ENCODE data around the gene RCAN3.

DNA sequence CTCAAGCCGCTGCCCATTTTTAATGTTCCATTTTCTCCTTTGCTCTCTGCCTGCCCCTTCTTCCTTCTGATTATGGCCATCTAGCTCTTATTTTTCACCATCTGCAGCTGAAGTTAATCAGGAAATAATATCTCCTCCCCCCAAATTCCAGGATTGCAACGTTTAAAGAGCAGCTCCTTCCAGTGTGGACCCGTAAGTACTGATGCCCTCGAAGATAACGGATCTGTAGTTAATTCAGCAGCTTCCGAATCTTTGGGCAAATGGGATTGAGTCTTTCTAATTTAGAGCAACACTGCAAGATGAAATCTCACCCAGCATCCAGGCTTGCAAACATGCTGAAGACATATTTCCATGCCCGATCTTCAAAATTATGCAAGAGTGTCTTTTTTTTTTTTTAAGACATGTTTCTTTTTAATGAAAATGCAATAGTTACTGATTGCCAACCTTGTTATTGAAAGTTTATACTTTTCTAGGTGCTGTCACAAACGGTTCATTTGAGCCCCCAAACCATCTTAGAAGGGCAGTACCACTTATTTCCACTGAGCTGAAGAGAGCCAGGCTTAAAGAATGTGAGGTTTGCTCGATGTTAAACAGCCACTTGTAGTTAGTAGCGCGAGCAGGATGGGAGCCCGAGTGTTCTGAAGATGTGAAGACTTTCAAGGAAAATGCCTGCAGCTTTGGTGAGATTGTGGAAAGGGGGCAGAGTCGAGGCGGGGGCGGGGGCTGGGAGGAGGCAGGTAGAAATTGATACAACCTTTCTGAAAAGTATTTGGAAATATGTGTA is 10.9 kb upstream of the RCAN3 start:
- TF ChIP-seq, protein P1, sequence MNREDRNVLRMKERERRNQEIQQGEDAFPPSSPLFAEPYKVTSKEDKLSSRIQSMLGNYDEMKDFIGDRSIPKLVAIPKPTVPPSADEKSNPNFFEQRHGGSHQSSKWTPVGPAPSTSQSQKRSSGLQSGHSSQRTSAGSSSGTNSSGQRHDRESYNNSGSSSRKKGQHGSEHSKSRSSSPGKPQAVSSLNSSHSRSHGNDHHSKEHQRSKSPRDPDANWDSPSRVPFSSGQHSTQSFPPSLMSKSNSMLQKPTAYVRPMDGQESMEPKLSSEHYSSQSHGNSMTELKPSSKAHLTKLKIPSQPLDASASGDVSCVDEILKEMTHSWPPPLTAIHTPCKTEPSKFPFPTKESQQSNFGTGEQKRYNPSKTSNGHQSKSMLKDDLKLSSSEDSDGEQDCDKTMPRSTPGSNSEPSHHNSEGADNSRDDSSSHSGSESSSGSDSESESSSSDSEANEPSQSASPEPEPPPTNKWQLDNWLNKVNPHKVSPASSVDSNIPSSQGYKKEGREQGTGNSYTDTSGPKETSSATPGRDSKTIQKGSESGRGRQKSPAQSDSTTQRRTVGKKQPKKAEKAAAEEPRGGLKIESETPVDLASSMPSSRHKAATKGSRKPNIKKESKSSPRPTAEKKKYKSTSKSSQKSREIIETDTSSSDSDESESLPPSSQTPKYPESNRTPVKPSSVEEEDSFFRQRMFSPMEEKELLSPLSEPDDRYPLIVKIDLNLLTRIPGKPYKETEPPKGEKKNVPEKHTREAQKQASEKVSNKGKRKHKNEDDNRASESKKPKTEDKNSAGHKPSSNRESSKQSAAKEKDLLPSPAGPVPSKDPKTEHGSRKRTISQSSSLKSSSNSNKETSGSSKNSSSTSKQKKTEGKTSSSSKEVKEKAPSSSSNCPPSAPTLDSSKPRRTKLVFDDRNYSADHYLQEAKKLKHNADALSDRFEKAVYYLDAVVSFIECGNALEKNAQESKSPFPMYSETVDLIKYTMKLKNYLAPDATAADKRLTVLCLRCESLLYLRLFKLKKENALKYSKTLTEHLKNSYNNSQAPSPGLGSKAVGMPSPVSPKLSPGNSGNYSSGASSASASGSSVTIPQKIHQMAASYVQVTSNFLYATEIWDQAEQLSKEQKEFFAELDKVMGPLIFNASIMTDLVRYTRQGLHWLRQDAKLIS (CRISPR knock-in tag; IDR thresholded peaks at IDR 0.05): no peak
- TF ChIP-seq SETDB1 (CRISPR knock-in tag; IDR thresholded peaks at IDR 0.05; ENCODE audit: borderline replicate concordance) (no peak), NFE2L2 (IDR thresholded peaks at IDR 0.05; ENCODE audit: low read length) (no peak), ZNF274 (CRISPR knock-in tag; IDR thresholded peaks at IDR 0.05) (no peak), CBFB (CRISPR knock-in tag; IDR thresholded peaks at IDR 0.05) (no peak), ZNF747 (CRISPR knock-in tag; IDR thresholded peaks at IDR 0.05; ENCODE audit: borderline replicate concordance) (no peak), FOXK2 (IDR thresholded peaks at IDR 0.05) (no peak), CEBPB (IDR thresholded peaks at IDR 0.05; ENCODE audit: borderline replicate concordance, low read depth, low read length) (no peak), XRCC5 (optimal IDR thresholded peaks at IDR 0.05; ENCODE audit: low read length) (no peak), ZNF501 (CRISPR knock-in tag; IDR thresholded peaks at IDR 0.05) (no peak), TAF1 (CRISPR knock-in tag; IDR thresholded peaks at IDR 0.05) (no peak)
- TF ChIP-seq, protein P2, sequence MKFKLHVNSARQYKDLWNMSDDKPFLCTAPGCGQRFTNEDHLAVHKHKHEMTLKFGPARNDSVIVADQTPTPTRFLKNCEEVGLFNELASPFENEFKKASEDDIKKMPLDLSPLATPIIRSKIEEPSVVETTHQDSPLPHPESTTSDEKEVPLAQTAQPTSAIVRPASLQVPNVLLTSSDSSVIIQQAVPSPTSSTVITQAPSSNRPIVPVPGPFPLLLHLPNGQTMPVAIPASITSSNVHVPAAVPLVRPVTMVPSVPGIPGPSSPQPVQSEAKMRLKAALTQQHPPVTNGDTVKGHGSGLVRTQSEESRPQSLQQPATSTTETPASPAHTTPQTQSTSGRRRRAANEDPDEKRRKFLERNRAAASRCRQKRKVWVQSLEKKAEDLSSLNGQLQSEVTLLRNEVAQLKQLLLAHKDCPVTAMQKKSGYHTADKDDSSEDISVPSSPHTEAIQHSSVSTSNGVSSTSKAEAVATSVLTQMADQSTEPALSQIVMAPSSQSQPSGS (CRISPR knock-in tag; IDR thresholded peaks at IDR 0.05): no peak
- TF ChIP-seq, protein P3, sequence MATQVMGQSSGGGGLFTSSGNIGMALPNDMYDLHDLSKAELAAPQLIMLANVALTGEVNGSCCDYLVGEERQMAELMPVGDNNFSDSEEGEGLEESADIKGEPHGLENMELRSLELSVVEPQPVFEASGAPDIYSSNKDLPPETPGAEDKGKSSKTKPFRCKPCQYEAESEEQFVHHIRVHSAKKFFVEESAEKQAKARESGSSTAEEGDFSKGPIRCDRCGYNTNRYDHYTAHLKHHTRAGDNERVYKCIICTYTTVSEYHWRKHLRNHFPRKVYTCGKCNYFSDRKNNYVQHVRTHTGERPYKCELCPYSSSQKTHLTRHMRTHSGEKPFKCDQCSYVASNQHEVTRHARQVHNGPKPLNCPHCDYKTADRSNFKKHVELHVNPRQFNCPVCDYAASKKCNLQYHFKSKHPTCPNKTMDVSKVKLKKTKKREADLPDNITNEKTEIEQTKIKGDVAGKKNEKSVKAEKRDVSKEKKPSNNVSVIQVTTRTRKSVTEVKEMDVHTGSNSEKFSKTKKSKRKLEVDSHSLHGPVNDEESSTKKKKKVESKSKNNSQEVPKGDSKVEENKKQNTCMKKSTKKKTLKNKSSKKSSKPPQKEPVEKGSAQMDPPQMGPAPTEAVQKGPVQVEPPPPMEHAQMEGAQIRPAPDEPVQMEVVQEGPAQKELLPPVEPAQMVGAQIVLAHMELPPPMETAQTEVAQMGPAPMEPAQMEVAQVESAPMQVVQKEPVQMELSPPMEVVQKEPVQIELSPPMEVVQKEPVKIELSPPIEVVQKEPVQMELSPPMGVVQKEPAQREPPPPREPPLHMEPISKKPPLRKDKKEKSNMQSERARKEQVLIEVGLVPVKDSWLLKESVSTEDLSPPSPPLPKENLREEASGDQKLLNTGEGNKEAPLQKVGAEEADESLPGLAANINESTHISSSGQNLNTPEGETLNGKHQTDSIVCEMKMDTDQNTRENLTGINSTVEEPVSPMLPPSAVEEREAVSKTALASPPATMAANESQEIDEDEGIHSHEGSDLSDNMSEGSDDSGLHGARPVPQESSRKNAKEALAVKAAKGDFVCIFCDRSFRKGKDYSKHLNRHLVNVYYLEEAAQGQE (IDR thresholded peaks at IDR 0.05; ENCODE audit: borderline replicate concordance in 1 of 2, low read depth in 1 of 2, low read length in 2 of 2): no peak

Data from HepG2 (cell line).